Loucy (cell line): ENCODE results near the gene GPR107.

ENCODE experiments used
- EZH2phosphoT487 ChIP-seq: fragments of 200-600 bp; IDR thresholded peaks from 2 replicates; pipeline ENCODE4 v1.6.1; 2018; ENCODE audit warnings: antibody characterized with exemption, mild to moderate bottlenecking, moderate library complexity, borderline replicate concordance
- TF ChIP-seq, protein P1 (sequence below): fragments of 200-600 bp; sonication (generic); conservative IDR thresholded peaks from 2 replicates; pipeline ENCODE4 v1.5.1; 2014; ENCODE audit warnings: mild to moderate bottlenecking, antibody characterized with exemption, low read length

DNA sequence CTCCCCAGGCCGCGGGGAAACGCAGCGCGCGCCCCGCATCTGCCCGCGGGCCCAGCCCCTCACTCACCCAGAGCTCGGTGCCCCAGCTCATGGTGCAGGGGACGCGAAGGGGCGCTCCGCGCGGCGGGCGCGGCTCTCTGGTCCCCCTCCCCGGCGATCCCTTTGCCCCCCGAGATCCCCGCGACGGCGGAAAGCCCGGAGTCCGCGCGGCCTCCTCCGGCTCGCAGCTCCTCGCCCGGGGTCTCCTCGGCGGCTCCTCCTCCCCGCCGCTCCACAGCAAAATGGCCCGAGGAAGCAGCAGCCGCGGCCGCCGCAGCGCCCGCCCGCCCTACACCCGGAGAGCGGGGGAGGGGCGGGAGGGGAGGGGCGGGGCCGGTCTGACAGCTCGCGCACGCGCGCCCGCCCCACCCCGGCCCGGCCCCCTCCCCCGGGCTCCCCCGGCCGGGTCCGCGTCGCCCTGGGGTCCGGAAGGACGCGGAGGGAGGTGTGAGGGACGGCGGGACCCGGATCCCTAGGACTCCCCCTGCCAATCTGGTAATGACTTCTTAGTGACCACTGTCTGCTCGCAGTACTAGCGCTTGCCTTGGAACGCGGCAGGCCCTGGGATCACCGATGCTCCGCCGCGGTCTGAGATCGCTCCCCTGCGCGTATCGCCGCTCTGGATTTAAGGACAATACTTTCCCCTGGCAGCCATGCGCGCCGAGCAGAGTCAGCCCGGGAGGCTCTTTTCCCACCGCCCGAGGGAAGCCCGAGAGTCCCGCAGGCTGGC, 10.6 kb upstream of the GPR107 start, which contains the start of gene FNBP1:
- TF ChIP-seq, protein P1, sequence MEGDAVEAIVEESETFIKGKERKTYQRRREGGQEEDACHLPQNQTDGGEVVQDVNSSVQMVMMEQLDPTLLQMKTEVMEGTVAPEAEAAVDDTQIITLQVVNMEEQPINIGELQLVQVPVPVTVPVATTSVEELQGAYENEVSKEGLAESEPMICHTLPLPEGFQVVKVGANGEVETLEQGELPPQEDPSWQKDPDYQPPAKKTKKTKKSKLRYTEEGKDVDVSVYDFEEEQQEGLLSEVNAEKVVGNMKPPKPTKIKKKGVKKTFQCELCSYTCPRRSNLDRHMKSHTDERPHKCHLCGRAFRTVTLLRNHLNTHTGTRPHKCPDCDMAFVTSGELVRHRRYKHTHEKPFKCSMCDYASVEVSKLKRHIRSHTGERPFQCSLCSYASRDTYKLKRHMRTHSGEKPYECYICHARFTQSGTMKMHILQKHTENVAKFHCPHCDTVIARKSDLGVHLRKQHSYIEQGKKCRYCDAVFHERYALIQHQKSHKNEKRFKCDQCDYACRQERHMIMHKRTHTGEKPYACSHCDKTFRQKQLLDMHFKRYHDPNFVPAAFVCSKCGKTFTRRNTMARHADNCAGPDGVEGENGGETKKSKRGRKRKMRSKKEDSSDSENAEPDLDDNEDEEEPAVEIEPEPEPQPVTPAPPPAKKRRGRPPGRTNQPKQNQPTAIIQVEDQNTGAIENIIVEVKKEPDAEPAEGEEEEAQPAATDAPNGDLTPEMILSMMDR, result no peak
- TF ChIP-seq EZH2phosphoT487, result no peak
